Tibial artery (tissue), 4 donors: ENCODE results near the gene PLAGL2.

Experiments used
- DNase-seq, 2 donors: peaks; one replicate each; pipeline ENCODE4 v3.0.0-alpha.2; 2019
- H3K27ac ChIP-seq, 2 donors: fragments of 200-600 bp; sonication (generic) in 1 of 2; 1 replicate in 1 of 2; 2 replicates in 1 of 2; pipeline ENCODE4 v1.5.1; 2018 to 2019; ENCODE audit warnings: mild to moderate bottlenecking in 1 of 2
- H3K27me3 ChIP-seq, 2 donors: fragments of 200-600 bp; sonication (generic) in 1 of 2; one replicate each; pipeline versions ENCODE4 v1.5.1 to v1.6.0; 2016 to 2019
- H3K36me3 ChIP-seq, 3 donors: fragments of 200-600 bp; sonication (generic) in 2 of 3; one replicate each; pipeline ENCODE4 v1.5.1; 2016 to 2019; ENCODE audit warnings: mild to moderate bottlenecking in 2 of 3
- H3K4me1 ChIP-seq, 4 donors: fragments of 200-600 bp; sonication (generic) in 2 of 4; 1 replicate in 3 of 4; 2 replicates in 1 of 4; pipeline ENCODE4 v1.5.1; 2016 to 2019
- H3K4me3 ChIP-seq, 2 donors: fragments of 200-600 bp; sonication (generic) in 1 of 2; 1 replicate in 1 of 2; 2 replicates in 1 of 2; pipeline ENCODE4 v1.5.1; 2018 to 2019; ENCODE audit warnings: mild to moderate bottlenecking in 2 of 2
- H3K9me3 ChIP-seq, 3 donors: fragments of 200-600 bp; sonication (generic) in 1 of 3; one replicate each; pipeline ENCODE4 v1.5.1; 2016 to 2019
- intact Hi-C: fragments of 100-400 bp; cut with DNase I; formaldehyde crosslinking; loops from one replicate; pipeline ENCODE4 v1.15.0; 2023; ENCODE audit warnings: low total_unique reads
- TF ChIP-seq, protein P1 (sequence below), 2 experiments: fragments of 200-600 bp in 1 of 2; fragments of 450-650 bp in 1 of 2; IDR thresholded peaks; one replicate each; pipeline ENCODE4 v1.5.1; 2017 to 2019; ENCODE audit warnings: antibody characterized with exemption in 2 of 2, mild to moderate bottlenecking in 1 of 2, moderate library complexity in 1 of 2

Gene PLAGL2

DNA sequence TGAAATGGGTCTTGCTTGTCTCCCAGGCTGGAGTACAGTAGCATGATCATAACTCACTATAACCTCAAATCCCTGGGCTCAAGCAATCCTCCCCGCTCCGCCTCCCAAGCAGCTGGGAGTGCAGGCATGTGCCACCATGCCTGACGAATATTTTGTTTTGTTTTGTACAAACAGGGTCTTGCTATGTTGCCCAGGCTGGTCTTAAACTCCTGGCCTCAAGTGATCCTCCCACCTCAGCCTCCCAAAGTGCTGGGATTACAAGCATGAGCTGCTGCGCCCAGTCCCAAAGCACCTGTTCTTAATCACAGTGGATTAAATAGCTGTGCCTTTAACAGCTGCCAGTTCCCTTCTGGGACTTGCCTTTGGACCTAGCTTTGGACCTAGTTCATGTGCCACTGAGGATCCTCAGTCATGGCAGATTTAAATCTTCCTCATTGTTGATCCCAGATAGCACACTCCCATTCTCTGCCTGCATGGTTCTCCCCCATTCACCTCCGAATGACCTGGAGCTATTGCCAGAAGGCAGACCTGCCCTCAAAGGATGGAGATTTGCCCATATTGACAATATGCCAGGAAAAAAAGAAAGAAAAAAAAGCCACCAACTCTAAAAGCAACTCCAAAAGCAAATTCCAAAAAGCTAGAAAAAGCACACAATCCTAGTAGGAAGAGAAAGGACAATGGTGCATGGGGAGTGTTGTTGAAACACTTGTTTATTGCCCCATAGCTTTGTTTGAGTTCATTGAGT lies 10.8 kb upstream of the PLAGL2 start:
- Histone ChIP-seq H3K4me1 (no peaks in the 10 kb centered on the region), H3K27me3 (no peaks in the 10 kb centered on the region), H3K27ac (no peak overlapping the region), H3K36me3 (peaks cover 50 to 97% (median 68%) of the 10 kb centered on the region in 3 donors), H3K4me3 (no peak overlapping the region), H3K9me3 (no peaks in the 10 kb centered on the region)
- DNase-seq = no peak
- TF ChIP-seq, protein P1, sequence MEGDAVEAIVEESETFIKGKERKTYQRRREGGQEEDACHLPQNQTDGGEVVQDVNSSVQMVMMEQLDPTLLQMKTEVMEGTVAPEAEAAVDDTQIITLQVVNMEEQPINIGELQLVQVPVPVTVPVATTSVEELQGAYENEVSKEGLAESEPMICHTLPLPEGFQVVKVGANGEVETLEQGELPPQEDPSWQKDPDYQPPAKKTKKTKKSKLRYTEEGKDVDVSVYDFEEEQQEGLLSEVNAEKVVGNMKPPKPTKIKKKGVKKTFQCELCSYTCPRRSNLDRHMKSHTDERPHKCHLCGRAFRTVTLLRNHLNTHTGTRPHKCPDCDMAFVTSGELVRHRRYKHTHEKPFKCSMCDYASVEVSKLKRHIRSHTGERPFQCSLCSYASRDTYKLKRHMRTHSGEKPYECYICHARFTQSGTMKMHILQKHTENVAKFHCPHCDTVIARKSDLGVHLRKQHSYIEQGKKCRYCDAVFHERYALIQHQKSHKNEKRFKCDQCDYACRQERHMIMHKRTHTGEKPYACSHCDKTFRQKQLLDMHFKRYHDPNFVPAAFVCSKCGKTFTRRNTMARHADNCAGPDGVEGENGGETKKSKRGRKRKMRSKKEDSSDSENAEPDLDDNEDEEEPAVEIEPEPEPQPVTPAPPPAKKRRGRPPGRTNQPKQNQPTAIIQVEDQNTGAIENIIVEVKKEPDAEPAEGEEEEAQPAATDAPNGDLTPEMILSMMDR (IDR thresholded peaks at IDR 0.05) = no peak
- intact Hi-C loops = loop anchor here (10.0 kb wide), 1 partner anchor 256 kb away; no protein-coding TSS in a partner anchor

DNA sequence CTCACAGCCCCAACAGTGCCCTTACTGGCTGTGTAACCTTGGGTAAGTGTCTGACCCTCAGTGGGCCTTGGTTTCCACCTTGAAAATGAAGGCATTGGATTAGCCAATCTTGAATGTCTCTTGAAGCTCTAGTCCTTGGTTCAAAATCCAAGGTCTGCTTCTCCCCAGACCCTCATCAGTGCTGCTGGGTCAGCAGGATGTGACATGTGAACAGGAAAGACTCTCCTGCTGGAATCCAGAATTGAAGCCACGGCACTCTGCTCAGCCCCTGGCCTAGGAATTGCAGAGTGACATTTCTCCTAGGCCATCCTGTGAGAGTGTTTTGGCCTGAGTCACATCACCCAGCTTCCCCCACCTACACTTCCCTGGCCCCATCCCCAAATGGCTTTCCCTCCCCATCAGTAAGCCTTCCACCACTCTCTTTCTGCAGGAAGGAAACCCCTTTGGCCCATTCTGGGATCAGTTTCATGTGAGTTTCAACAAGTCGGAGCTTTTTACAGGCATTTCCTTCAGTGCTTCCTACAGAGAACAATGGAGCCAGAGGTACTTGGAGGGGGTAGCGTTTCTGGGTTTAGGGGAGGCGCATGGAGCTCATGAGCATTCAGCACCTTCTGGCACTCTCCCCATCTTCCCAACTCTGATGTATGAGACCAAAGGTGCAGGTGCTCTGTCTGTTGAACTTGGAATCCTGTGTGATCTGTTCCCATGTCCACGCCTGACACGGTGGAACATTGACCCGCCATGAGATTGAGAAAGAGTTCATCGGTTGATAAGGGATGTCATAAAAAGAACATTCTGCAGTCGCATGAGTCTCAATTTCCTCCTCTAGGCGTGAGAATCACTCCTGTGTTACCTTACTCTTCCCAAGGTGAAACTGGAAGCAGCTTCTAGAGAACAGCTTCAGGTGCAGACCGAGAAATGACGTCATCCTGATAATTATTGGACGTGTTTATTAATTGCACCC lies 8.9 kb upstream of the PLAGL2 start:
- Histone ChIP-seq H3K27ac (no peak overlapping the region), H3K27me3 (no peaks in the 10 kb centered on the region), H3K4me1 (no peaks in the 10 kb centered on the region), H3K9me3 (no peaks in the 10 kb centered on the region), H3K4me3 (no peak overlapping the region), H3K36me3 (peaks cover 47 to 96% (median 55%) of the 10 kb centered on the region in 3 donors)
- intact Hi-C loops = loop anchor here (10.0 kb wide), 1 partner anchor 258 kb away; no protein-coding TSS in a partner anchor
- DNase-seq = no peak
- TF ChIP-seq, protein P1 (IDR thresholded peaks at IDR 0.05) = no peak

DNA sequence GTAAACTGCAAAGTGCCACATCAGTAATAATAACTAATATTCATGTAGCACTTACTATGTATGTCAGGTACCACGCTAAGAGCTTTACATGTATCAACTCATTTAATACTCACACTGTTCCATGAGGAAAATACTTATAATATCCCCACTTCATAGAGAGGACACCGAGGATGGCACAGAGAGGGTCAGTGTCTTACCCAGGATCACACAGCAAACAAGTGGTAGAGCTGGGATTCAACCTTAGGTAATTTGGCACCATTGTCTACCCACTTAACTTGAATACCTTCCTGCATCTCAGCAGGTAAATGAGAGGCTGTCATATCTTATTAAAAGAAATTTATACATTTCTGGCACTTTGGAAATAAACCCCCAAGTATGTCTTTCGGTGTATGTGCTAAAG lies 8.2 kb upstream of the PLAGL2 start:
- H3K9me3 ChIP-seq = no peaks in the 10 kb centered on the region
- H3K4me1 ChIP-seq = no peaks in the 10 kb centered on the region
- no peak overlapping the region for H3K27ac ChIP-seq
- TF ChIP-seq, protein P1 (IDR thresholded peaks at IDR 0.05) = no peak
- H3K4me3 ChIP-seq = no peak overlapping the region
- peaks cover 43 to 95% (median 52%) of the 10 kb centered on the region in 3 donors for H3K36me3 ChIP-seq
- no peak for DNase-seq
- H3K27me3 ChIP-seq = no peaks in the 10 kb centered on the region
- intact Hi-C loops = loop anchor here (10.0 kb wide), 1 partner anchor 259 kb away; no protein-coding TSS in a partner anchor

DNA sequence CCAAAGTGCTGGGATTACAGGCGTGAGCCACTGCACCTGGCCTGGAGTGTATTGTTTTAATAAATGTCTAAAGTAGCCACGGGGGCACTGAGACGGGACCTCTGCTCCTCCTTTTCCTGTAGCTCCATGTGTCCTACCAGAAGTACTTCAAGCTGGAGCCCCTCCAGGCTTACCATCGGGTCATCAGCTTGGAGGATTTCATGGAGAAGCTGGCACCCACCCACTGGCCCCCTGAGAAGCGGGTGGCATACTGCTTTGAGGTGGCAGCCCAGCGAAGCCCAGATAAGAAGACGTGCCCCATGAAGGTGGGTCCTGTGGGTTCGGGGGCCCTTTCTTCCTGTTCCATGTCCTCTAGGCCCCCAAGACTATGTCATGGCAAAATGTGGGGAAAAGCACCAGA lies 7.6 kb upstream of the PLAGL2 start:
- intact Hi-C loops = loop anchor here (10.0 kb wide), 1 partner anchor 260 kb away; no protein-coding TSS in a partner anchor
- no peak overlapping the region for H3K4me3 ChIP-seq

DNA sequence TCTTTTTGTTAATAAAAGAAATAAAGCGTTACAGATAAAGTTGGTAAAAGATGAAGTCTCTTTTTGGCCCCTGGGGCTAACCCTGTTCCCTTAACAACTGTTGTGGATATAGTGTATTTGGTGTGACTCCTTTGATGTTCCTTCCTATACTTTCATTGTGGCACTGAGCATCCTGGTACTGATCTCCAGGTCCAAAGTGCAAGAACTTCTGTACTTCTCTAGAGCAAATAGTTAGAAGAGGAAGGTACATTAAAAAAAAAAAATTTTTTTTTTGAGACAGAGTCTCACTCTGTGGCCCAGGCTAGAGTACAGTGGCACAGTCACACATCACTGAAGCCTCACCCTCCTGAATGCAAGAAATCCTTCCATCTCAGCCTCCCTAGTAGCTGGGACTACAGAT lies 6.3 kb upstream of the PLAGL2 start:
- Histone ChIP-seq H3K4me1 (peaks cover 0 to 12% (median 5%) of the 10 kb centered on the region in 4 donors), H3K27ac (no peak overlapping the region), H3K9me3 (no peaks in the 10 kb centered on the region), H3K36me3 (peaks cover 41 to 87% (median 48%) of the 10 kb centered on the region in 3 donors), H3K4me3 (no peak overlapping the region), H3K27me3 (no peaks in the 10 kb centered on the region)
- intact Hi-C loops = loop anchor here (10.0 kb wide), 1 partner anchor 261 kb away; no protein-coding TSS in a partner anchor
- TF ChIP-seq, protein P1 (IDR thresholded peaks at IDR 0.05) = no peak
- no peak for DNase-seq

More for the DNA sequence above, 7.6 kb upstream of the PLAGL2 start:
- Histone ChIP-seq H3K36me3 (peaks cover 41 to 92% (median 51%) of the 10 kb centered on the region in 3 donors), H3K9me3 (no peaks in the 10 kb centered on the region), H3K27ac (no peak overlapping the region), H3K27me3 (no peaks in the 10 kb centered on the region), H3K4me1 (no peaks in the 10 kb centered on the region)
- no peak for DNase-seq
- TF ChIP-seq, protein P1 (IDR thresholded peaks at IDR 0.05) = no peak
